Heart right ventricle (tissue), 16 donors: ENCODE results near the gene EPB41L2. TPM values are rescaled to one million over a fixed set of nuclear protein-coding genes. Genes with fewer than 3 reads are reported as not detected.

Source experiments
- ATAC-seq, 8 donors: fragments of 200-7000 bp; cut with Tn5 transposase; one replicate each; pipeline ENCODE4 v1.9.1; 2020; ENCODE audit warnings: mild to moderate bottlenecking in 8 of 8, moderate library complexity in 8 of 8, moderate number of reproducible peaks in 1 of 8
- DNase-seq, 2 donors: peaks; one replicate each; pipeline ENCODE4 v3.0.0-alpha.2; 2020
- H3K27ac ChIP-seq, 10 donors: fragments of 200-600 bp; sonication (generic) in 2 of 10; one replicate each; pipeline versions ENCODE4 v1.5.0 to v1.8.0; 2020 to 2022; ENCODE audit warnings: mild to moderate bottlenecking in 3 of 10
- H3K27me3 ChIP-seq, 7 donors: fragments of 200-600 bp; one replicate each; pipeline ENCODE4 v1.8.0; 2021 to 2022; ENCODE audit warnings: mild to moderate bottlenecking in 2 of 7
- H3K36me3 ChIP-seq, 9 donors: fragments of 200-600 bp; sonication (generic) in 1 of 9; one replicate each; pipeline versions ENCODE4 v1.5.0 to v1.8.0; 2020 to 2022; ENCODE audit warnings: mild to moderate bottlenecking in 2 of 9
- H3K4me1 ChIP-seq, 9 donors: fragments of 200-600 bp; sonication (generic) in 1 of 9; one replicate each; pipeline versions ENCODE4 v1.5.0 to v1.8.0; 2020 to 2022; ENCODE audit warnings: mild to moderate bottlenecking in 4 of 9
- H3K4me3 ChIP-seq, 10 donors: fragments of 200-600 bp; sonication (generic) in 2 of 10; one replicate each; pipeline versions ENCODE4 v1.5.0 to v1.8.0; 2020 to 2022; ENCODE audit warnings: mild to moderate bottlenecking in 7 of 10, moderate library complexity in 2 of 10
- H3K9me3 ChIP-seq, 11 donors: fragments of 200-600 bp in 10 of 11; sonication (generic) in 2 of 11; one replicate each; pipeline versions ENCODE4 v1.5.0 to v1.8.0; 2013 to 2022; ENCODE audit warnings: mild to moderate bottlenecking in 2 of 11, control low read depth in 1 of 11, moderate library complexity in 1 of 11
- CTCF ChIP-seq, 9 donors: fragments of 200-600 bp; sonication (generic) in 2 of 9; IDR thresholded peaks; one replicate each; pipeline versions ENCODE4 v1.5.0 to v1.8.0; 2021 to 2022; ENCODE audit warnings: antibody characterized with exemption in 9 of 9, mild to moderate bottlenecking in 5 of 9, moderate library complexity in 1 of 9
- WGBS, 2 donors: extraction: QIAGEN DNeasy Blood & Tissue Kit; methylation state at CpG; one replicate each; pipeline ENCODE4 v1.1.7; 2013; ENCODE audit warnings: inconsistent platforms in 1 of 2; 5-methylcytosine and 5-hydroxymethylcytosine counted together
- intact Hi-C, 10 donors: fragments of 100-400 bp; cut with DNase I; formaldehyde crosslinking; loops; one replicate each; pipeline versions ENCODE4 v1.11.1 to v1.14.2; 2022
- polyA plus RNA-seq, 2 donors: library from polyadenylated mRNA; stranded (reverse); fragments of 200-250 nt; gene quantifications; one replicate each; pipeline ENCODE4 v1.2.3, GENCODE V29; 2013
- total RNA-seq, 10 donors: library from RNA; stranded (reverse); fragmentation: NEBNext Ultra II Directional in 3 of 10; extraction: Animal tissue kit (Norgen Biotek cat#: 25700) in 3 of 10; gene quantifications; one replicate each; pipeline versions ENCODE4 v1.2.1 to v1.2.4, GENCODE V29; 2021 to 2023
- donor health status: Arrhythmogenic right ventricular cardiomyopathy.
- donor health status: ischemic (EF 13 %, LVEDD 7.1; RV severe dilation, severe dysfunction).
- donor health status: healthy with polysubstance abuse.
- donor health status: DM: no; HTN: yes; CAD: no.
- donor health status: DM: no; HTN: no; CAD: no.
- donor health status: ischemic (EF 25% LVEDD 6.9; RV normal size, moderate dysfunction).
- donor health status: ischemic (EF 25% LVEDD 5.7; RV mildly dilated, moderate dysfunction).
- donor health status: healthy.
- donor health status: DM: yes; HTN: yes; CAD: no.
- donor health status: Ischemic cardiomyopathy.
- donor health status: ischemic (EF 35%, LVEDD 5.7; RV mildly dilated, moderate dysfunction).
- donor health status: nonischemic (EF 11% LVEDD 7.7; RV severe dilation, severe dysfunction).
- donor health status: DM: yes; HTN: yes; CAD: no.
- donor health status: PGD.
- donor health status: ischemic (EF 29% LVEDD 5.4; RV normal size, mild dysfunction).
- donor health status: nonischemic (EF 23%, LVEDD 6.1; RV moderate dilation, normal function).

The EPB41L2 gene
- total and polyA plus RNA-seq, 12 donors: 18.0 to 98.6 (median 55.1) TPM

- H3K27ac ChIP-seq: peak overlapping the region in 1 of 10 donors; percentile 48
- WGBS, 2 donors: 85 to 87% methylated on average over 2 of the region's 2 CpGs
- peaks cover 0 to 9% (median 0%) of the 10 kb centered on the region in 9 donors for H3K4me1 ChIP-seq
- H3K9me3 ChIP-seq: no peaks in the 10 kb centered on the region
- intact Hi-C loops: loop anchor here in 2 of 10 donors (5.0 kb wide), 1 partner anchor 172 kb away; the partner anchor contains the start of gene EPB41L2 (in 2 of the 2)
- H3K27me3 ChIP-seq: no peaks in the 10 kb centered on the region
- no peak for DNase-seq
- TF ChIP-seq CTCF (IDR thresholded peaks at IDR 0.05): no peak
- H3K4me3 ChIP-seq: no peak overlapping the region
- no peak for ATAC-seq
- peaks cover 0 to 78% (median 9%) of the 10 kb centered on the region in 9 donors for H3K36me3 ChIP-seq
Measured at GRCh38 chr6:130890521-130890971, 172.5 kb downstream of the EPB41L2 start.

GRCh38 chr6:130889423-130889822 is 173.6 kb downstream of the EPB41L2 start:
- DNase-seq (no peak), ATAC-seq (no peak)
- peaks cover 0 to 9% (median 0%) of the 10 kb centered on the region in 9 donors for H3K4me1 ChIP-seq
- no peaks in the 10 kb centered on the region for H3K27me3 ChIP-seq
- intact Hi-C loops: loop anchor here (5.0 to 10.0 kb wide), 5 partner anchors 173 to 735 kb away; partner anchors contain the start of genes EPB41L2 (in 3 of the 10) and MED23 (in 1 of the 10)
- WGBS, 2 donors: 98 to 99% methylated on average over 2 of the region's 2 CpGs
- no peak overlapping the region for H3K27ac ChIP-seq
- H3K9me3 ChIP-seq: no peaks in the 10 kb centered on the region
- peaks cover 0 to 75% (median 8%) of the 10 kb centered on the region in 9 donors for H3K36me3 ChIP-seq
- TF ChIP-seq CTCF (IDR thresholded peaks at IDR 0.05): no peak
- no peak overlapping the region for H3K4me3 ChIP-seq

- intact Hi-C loops: loop anchor here (5.0 to 10.0 kb wide), 5 partner anchors 174 to 737 kb away; partner anchors contain the start of genes EPB41L2 (in 3 of the 10) and MED23 (in 1 of the 10)
- WGBS, 2 donors: 76 to 85% methylated on average over 2 of the region's 2 CpGs
- H3K36me3 ChIP-seq: peaks cover 0 to 75% (median 0%) of the 10 kb centered on the region in 9 donors
Measured at GRCh38 chr6:130888246-130888645, 174.8 kb downstream of the EPB41L2 start.

GRCh38 chr6:130886966-130887365 is 176.1 kb downstream of the EPB41L2 start:
- no peaks in the 10 kb centered on the region for H3K27me3 ChIP-seq
- H3K4me1 ChIP-seq: peaks cover 0 to 11% (median 0%) of the 10 kb centered on the region in 9 donors
- intact Hi-C loops: loop anchor here (1.0 to 10.0 kb wide), 8 partner anchors 175 to 738 kb away; partner anchors contain the start of genes EPB41L2 (in 3 of the 10) and MED23 (in 1 of the 10)
- ATAC-seq (no peak), DNase-seq (no peak)
- WGBS, 2 donors: 98% methylated on average over 2 of the region's 2 CpGs
- no peak for TF ChIP-seq CTCF (IDR thresholded peaks at IDR 0.05)
- H3K9me3 ChIP-seq: no peaks in the 10 kb centered on the region
- peaks cover 0 to 75% (median 0%) of the 10 kb centered on the region in 9 donors for H3K36me3 ChIP-seq
- no peak overlapping the region for H3K27ac ChIP-seq
- no peak overlapping the region for H3K4me3 ChIP-seq

More at GRCh38 chr6:130888246-130888645, 174.8 kb downstream of the EPB41L2 start:
- H3K4me1 ChIP-seq: peaks cover 0 to 6% (median 0%) of the 10 kb centered on the region in 9 donors
- ATAC-seq (no peak), DNase-seq (no peak)
- TF ChIP-seq CTCF (IDR thresholded peaks at IDR 0.05): no peak
- H3K27ac ChIP-seq: peak overlapping the region in 1 of 10 donors; percentile 1
- no peaks in the 10 kb centered on the region for H3K9me3 ChIP-seq
- H3K4me3 ChIP-seq: no peak overlapping the region
- no peaks in the 10 kb centered on the region for H3K27me3 ChIP-seq
